HCT116 (cell line): ENCODE results near the gene GPR6. TPM values are rescaled to one million over a fixed set of nuclear protein-coding genes. Genes with fewer than 3 reads are reported as not detected.

Source experiments
- ATAC-seq: fragments of 200-7000 bp; cut with Tn5 transposase; 2 replicates; pipeline ENCODE4 v1.9.1; 2020; ENCODE audit warnings: mild to moderate bottlenecking, moderate library complexity
- BruUV-seq: library from RNA; stranded (reverse); fragments of 400-500 nt; replicated peaks from 2 replicates; lab custom pipeline; 2021; lab: Mats Ljungman, UMichigan
- CTCF ChIA-PET: fragments of 300-600 bp; sonication (Branson Sonifier 250); formaldehyde crosslinking; loops from one replicate; lab custom pipeline; 2021; ENCODE audit warnings: antibody characterized with exemption; lab: Charles Lee
- POLR2A ChIA-PET: fragments of 300-600, 350-600 bp; sonication (Branson Sonifier 250); formaldehyde crosslinking; loops from one replicate; lab custom pipeline; 2021; ENCODE audit warnings: antibody characterized with exemption; lab: Charles Lee
- RAD21 ChIA-PET, 2 experiments: fragments of 300-600 bp; sonication (Branson Sonifier 250); formaldehyde crosslinking; loops; one replicate each; lab custom pipeline; 2023; ENCODE audit warnings: low total read pairs in 2 of 2; ENCODE audit not compliant: uncharacterized antibody in 2 of 2, unreplicated experiment in 2 of 2, low non-redundant PET in 1 of 2; lab: Charles Lee
- DNase-seq: peaks from one replicate; pipeline ENCODE4 v3.0.0-alpha.2; 2010; ENCODE audit warnings: low read depth, low spot score
- H2AFZ ChIP-seq: fragments of 200-600 bp; shearing (Covaris generic), sonication (generic); 2 replicates; pipeline ENCODE4 v1.6.1; 2017; ENCODE audit warnings: low read depth, mixed run types, mixed read lengths, antibody characterized with exemption, low read length; ENCODE audit not compliant: poor library complexity, severe bottlenecking
- H3K27ac ChIP-seq: 2 replicates; pipeline ENCODE4 v1.5.1; 2012; ENCODE audit warnings: low read depth, low read length
- H3K27me3 ChIP-seq: fragments of 200-600 bp; sonication (generic); 2 replicates; pipeline ENCODE4 v1.6.1; 2016; ENCODE audit warnings: mixed run types, low read length, mixed read lengths; ENCODE audit not compliant: insufficient read depth
- H3K36me3 ChIP-seq, 2 experiments: fragments of 200-500 bp in 1 of 2; fragments of 200-600 bp in 1 of 2; sonication (Bioruptor generic) in 1 of 2; sonication (generic) in 1 of 2; 2 replicates each; pipeline versions ENCODE4 v1.5.1 to v1.6.1; 2014 to 2016; ENCODE audit warnings: low read length in 2 of 2, inconsistent platforms in 1 of 2, mixed read lengths in 1 of 2, mixed run types in 1 of 2; ENCODE audit not compliant: insufficient read depth in 2 of 2, control insufficient read depth in 1 of 2
- H3K4me1 ChIP-seq, 2 experiments: fragments of 200-600 bp in 1 of 2; sonication (generic) in 1 of 2; 2 replicates each; pipeline versions ENCODE4 v1.5.1 to v1.6.1; 2012 to 2017; ENCODE audit warnings: low read length in 2 of 2, inconsistent platforms in 1 of 2, mild to moderate bottlenecking in 1 of 2, mixed read lengths in 1 of 2, mixed run types in 1 of 2, moderate library complexity in 1 of 2; ENCODE audit not compliant: insufficient read depth in 2 of 2, control insufficient read depth in 1 of 2
- H3K4me2 ChIP-seq: fragments of 200-600 bp; sonication (generic); 2 replicates; pipeline ENCODE4 v1.6.1; 2017; ENCODE audit warnings: mixed run types, low read length, mixed read lengths
- H3K4me3 ChIP-seq, 2 experiments: fragments of 200-600 bp in 1 of 2; sonication (generic) in 1 of 2; replicated peaks in 1 of 2; 2 replicates each; pipeline ENCODE4 v1.5.1; 2011 to 2016; ENCODE audit warnings: low read length in 2 of 2, control low read depth in 1 of 2, low read depth in 1 of 2, mild to moderate bottlenecking in 1 of 2, mixed read lengths in 1 of 2, mixed run types in 1 of 2
- H3K79me2 ChIP-seq: fragments of 200-600 bp; sonication (generic); 2 replicates; pipeline ENCODE4 v1.6.1; 2017; ENCODE audit warnings: mild to moderate bottlenecking, mixed run types, low read length, moderate library complexity, mixed read lengths; ENCODE audit not compliant: insufficient read depth
- H3K9ac ChIP-seq: fragments of 200-600 bp; sonication (generic); 2 replicates; pipeline ENCODE4 v1.6.1; 2016; ENCODE audit warnings: low read length, mixed read lengths
- H3K9me2 ChIP-seq: fragments of 200-600 bp; sonication (generic), shearing (Covaris generic); 2 replicates; pipeline ENCODE4 v1.6.1; 2017; ENCODE audit warnings: mixed run types, mild to moderate bottlenecking, moderate library complexity; ENCODE audit not compliant: insufficient read depth
- H3K9me3 ChIP-seq, 2 experiments: fragments of 200-500 bp in 1 of 2; fragments of 200-600 bp in 1 of 2; sonication (Bioruptor generic) in 1 of 2; sonication (generic) in 1 of 2; 2 replicates each; pipeline ENCODE4 v1.6.1; 2014 to 2017; ENCODE audit warnings: low read length in 2 of 2, mixed read lengths in 2 of 2, inconsistent platforms in 1 of 2, low read depth in 1 of 2, mild to moderate bottlenecking in 1 of 2, mixed run types in 1 of 2, moderate library complexity in 1 of 2; ENCODE audit not compliant: control insufficient read depth in 1 of 2, insufficient read depth in 1 of 2
- H4K20me1 ChIP-seq: fragments of 200-600 bp; sonication (generic), shearing (Covaris generic); 2 replicates; pipeline ENCODE4 v1.6.1; 2017; ENCODE audit warnings: mixed run types, mild to moderate bottlenecking, moderate library complexity; ENCODE audit not compliant: insufficient read depth
- EGR1 ChIP-seq: IDR thresholded peaks from 2 replicates; pipeline ENCODE4 v1.6.1; 2012; ENCODE audit warnings: low read depth
- ELF1 ChIP-seq: IDR thresholded peaks from 2 replicates; pipeline ENCODE4 v1.6.1; 2012; ENCODE audit warnings: low read depth, borderline replicate concordance
- JUND ChIP-seq: IDR thresholded peaks from 2 replicates; pipeline ENCODE4 v1.6.1; 2012
- POLR2A ChIP-seq: IDR thresholded peaks from 2 replicates; pipeline ENCODE4 v1.7.0; 2011; ENCODE audit warnings: borderline replicate concordance; ENCODE audit not compliant: insufficient read depth, insufficient read length; ENCODE audit errors: extremely low read depth
- POLR2AphosphoS5 ChIP-seq: IDR thresholded peaks from 2 replicates; pipeline ENCODE4 v1.6.1; 2011; ENCODE audit warnings: mild to moderate bottlenecking, low read depth, low read length, moderate library complexity
- SRF ChIP-seq: IDR thresholded peaks from 2 replicates; pipeline ENCODE4 v1.6.1; 2012; ENCODE audit warnings: low read depth
- YY1 ChIP-seq: IDR thresholded peaks from 2 replicates; pipeline ENCODE4 v1.6.1; 2011; ENCODE audit warnings: low read length, low read depth, moderate library complexity, mild to moderate bottlenecking; ENCODE audit not compliant: insufficient replicate concordance; ENCODE audit errors: extremely low read depth
- intact Hi-C: fragments of 100-400 bp; cut with micrococcal nuclease; formaldehyde crosslinking; loops from 2 replicates; pipeline ENCODE4 v1.10.0; 2022
- total RNA-seq: library from RNA; stranded (reverse); gene quantifications from one replicate; pipeline ENCODE4 v1.2.1, GENCODE V29; 2021; ENCODE audit not compliant: unreplicated experiment
- TF ChIP-seq, protein P1 (sequence below): IDR thresholded peaks from 2 replicates; pipeline ENCODE4 v1.6.1; 2012
- TF ChIP-seq, protein P2 (sequence below): IDR thresholded peaks from 2 replicates; pipeline ENCODE4 v1.6.1; 2012
- TF ChIP-seq, protein P3 (sequence below), 3 experiments: fragments of 200-600 bp in 1 of 3; sonication (generic) in 1 of 3; IDR thresholded peaks in 2 of 3; conservative IDR thresholded peaks in 1 of 3; 2 replicates each; pipeline ENCODE4 v1.5.1; 2012 to 2017; ENCODE audit warnings: low read depth in 2 of 3, low read length in 2 of 3, antibody characterized with exemption in 1 of 3, borderline replicate concordance in 1 of 3, control low read depth in 1 of 3, mild to moderate bottlenecking in 1 of 3, mixed read lengths in 1 of 3, mixed run types in 1 of 3, moderate library complexity in 1 of 3; ENCODE audit not compliant: insufficient read depth in 1 of 3
- TF ChIP-seq, protein P4 (sequence below): IDR thresholded peaks from 2 replicates; pipeline ENCODE4 v1.6.1; 2011; ENCODE audit warnings: mild to moderate bottlenecking, low read length, moderate library complexity; ENCODE audit not compliant: insufficient replicate concordance; ENCODE audit errors: extremely low read depth

Gene GPR6
- total RNA-seq, 1 experiment from 2014 or later, result not detected

DNA sequence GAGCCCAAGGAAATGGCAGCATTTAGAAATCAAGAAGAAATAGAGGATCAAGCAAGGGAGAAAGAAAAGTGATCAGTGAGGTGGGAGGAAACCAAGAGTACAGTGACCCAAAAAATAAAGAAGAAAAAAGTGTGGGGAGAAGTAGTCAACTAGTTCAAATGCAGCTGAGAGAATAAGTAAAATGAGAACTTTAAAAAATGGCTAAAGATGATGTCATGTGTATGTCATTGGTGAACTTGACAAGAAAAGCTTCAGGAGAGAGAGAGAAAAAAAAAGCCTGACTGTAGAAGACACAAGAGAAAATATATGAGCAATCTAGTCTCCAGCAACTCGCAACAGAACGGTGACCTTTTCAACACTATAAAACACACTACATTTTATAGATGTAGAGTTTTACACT is 6.3 kb downstream of the GPR6 start:
- RAD21 ChIA-PET, result no interaction called here
- H4K20me1 ChIP-seq, result no peaks in the 10 kb centered on the region
- TF ChIP-seq YY1 (no peak), JUND (no peak), ELF1 (no peak)

DNA sequence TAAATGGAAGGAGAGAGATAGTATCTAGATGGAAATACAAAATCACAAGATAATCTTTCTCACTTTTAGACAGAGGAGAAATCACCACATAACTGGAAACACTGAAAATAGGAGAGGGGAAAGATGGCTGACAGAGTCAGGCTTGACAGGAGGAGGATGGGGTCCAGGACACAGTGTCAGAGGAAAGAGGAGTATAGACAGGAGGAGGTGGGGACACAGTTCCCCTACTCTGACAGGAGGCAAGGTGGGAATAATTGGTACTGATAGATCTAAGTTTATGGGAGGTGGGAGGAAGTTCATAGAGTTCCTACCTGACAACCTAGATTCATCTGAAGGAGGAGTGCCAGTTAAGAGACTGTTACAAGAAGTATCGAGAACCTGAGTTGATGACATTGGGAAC is 9.1 kb downstream of the GPR6 start:
- TF ChIP-seq, protein P1, sequence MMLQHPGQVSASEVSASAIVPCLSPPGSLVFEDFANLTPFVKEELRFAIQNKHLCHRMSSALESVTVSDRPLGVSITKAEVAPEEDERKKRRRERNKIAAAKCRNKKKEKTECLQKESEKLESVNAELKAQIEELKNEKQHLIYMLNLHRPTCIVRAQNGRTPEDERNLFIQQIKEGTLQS, result no peak
- TF ChIP-seq, protein P2, sequence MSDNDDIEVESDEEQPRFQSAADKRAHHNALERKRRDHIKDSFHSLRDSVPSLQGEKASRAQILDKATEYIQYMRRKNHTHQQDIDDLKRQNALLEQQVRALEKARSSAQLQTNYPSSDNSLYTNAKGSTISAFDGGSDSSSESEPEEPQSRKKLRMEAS, result no peak
- TF ChIP-seq EGR1, result no peak
- TF ChIP-seq, protein P3, sequence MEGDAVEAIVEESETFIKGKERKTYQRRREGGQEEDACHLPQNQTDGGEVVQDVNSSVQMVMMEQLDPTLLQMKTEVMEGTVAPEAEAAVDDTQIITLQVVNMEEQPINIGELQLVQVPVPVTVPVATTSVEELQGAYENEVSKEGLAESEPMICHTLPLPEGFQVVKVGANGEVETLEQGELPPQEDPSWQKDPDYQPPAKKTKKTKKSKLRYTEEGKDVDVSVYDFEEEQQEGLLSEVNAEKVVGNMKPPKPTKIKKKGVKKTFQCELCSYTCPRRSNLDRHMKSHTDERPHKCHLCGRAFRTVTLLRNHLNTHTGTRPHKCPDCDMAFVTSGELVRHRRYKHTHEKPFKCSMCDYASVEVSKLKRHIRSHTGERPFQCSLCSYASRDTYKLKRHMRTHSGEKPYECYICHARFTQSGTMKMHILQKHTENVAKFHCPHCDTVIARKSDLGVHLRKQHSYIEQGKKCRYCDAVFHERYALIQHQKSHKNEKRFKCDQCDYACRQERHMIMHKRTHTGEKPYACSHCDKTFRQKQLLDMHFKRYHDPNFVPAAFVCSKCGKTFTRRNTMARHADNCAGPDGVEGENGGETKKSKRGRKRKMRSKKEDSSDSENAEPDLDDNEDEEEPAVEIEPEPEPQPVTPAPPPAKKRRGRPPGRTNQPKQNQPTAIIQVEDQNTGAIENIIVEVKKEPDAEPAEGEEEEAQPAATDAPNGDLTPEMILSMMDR (IDR thresholded peaks at IDR 0.05 in 2 of 3, conservative IDR thresholded peaks at IDR 0.05 in 1 of 3; ENCODE audit: borderline replicate concordance in 1 of 3, insufficient read depth in 1 of 3, low read depth in 2 of 3, low read length in 2 of 3), result no peak
- no peak for TF ChIP-seq POLR2A
- no peak for TF ChIP-seq SRF
- TF ChIP-seq, protein P4, sequence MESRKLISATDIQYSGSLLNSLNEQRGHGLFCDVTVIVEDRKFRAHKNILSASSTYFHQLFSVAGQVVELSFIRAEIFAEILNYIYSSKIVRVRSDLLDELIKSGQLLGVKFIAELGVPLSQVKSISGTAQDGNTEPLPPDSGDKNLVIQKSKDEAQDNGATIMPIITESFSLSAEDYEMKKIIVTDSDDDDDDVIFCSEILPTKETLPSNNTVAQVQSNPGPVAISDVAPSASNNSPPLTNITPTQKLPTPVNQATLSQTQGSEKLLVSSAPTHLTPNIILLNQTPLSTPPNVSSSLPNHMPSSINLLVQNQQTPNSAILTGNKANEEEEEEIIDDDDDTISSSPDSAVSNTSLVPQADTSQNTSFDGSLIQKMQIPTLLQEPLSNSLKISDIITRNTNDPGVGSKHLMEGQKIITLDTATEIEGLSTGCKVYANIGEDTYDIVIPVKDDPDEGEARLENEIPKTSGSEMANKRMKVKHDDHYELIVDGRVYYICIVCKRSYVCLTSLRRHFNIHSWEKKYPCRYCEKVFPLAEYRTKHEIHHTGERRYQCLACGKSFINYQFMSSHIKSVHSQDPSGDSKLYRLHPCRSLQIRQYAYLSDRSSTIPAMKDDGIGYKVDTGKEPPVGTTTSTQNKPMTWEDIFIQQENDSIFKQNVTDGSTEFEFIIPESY, result no peak
- TF ChIP-seq POLR2AphosphoS5, result no peak
- Histone ChIP-seq H3K9ac (no peak overlapping the region), H3K4me2 (no peak overlapping the region), H3K4me1 (no peaks in the 10 kb centered on the region), H4K20me1 (no peaks in the 10 kb centered on the region), H3K9me2 (no peaks in the 10 kb centered on the region), H3K36me3 (no peaks in the 10 kb centered on the region), H3K27me3 (0 out of 2 replicates have a peak, but pooled peaks cover 4% of the 10 kb centered on the region), H3K9me3 (no peaks in the 10 kb centered on the region), H3K4me3 (no peak overlapping the region), H3K27ac (no peak overlapping the region), H2AFZ (no peak overlapping the region), H3K79me2 (no peaks in the 10 kb centered on the region)
- ChIA-PET POLR2A (no interaction called here), RAD21 (no interaction called here), CTCF (no interaction called here)
- ATAC-seq (no peak), DNase-seq (no peak)
- BruUV-seq, result no TSS peak
- intact Hi-C loops, result no loop called here

More for the DNA sequence above, 6.3 kb downstream of the GPR6 start:
- Histone ChIP-seq H3K27me3 (peaks cover 12% of the 10 kb centered on the region; the same call in 1 of the 2 replicates), H3K4me1 (no peaks in the 10 kb centered on the region), H3K79me2 (no peaks in the 10 kb centered on the region), H3K9ac (no peak overlapping the region), H3K4me2 (no peak overlapping the region), H2AFZ (no peak overlapping the region), H3K9me3 (no peaks in the 10 kb centered on the region), H3K27ac (no peak overlapping the region), H3K9me2 (no peaks in the 10 kb centered on the region), H3K4me3 (no peak overlapping the region), H3K36me3 (no peaks in the 10 kb centered on the region)
- DNase-seq (no peak), ATAC-seq (no peak)
- intact Hi-C loops, result no loop called here
- ChIA-PET POLR2A (no interaction called here), CTCF (no interaction called here)
- no TSS peak for BruUV-seq
